K562 (cell line): ENCODE results near the gene PRKAR2B. TPM values are rescaled to one million over a fixed set of nuclear protein-coding genes. Genes with fewer than 3 reads are reported as not detected.
A peak's percentile ranks its signal among the peaks of the same experiment; 100 is the strongest.

ENCODE experiments used
- HLTF ChIP-seq: fragments of 450-650 bp; IDR thresholded peaks from 2 replicates; pipeline ENCODE4 v1.6.1; 2016
- NR1H2 ChIP-seq: sonication (generic); formaldehyde crosslinking; IDR thresholded peaks from 2 replicates; pipeline ENCODE4 v1.4.0; 2020; ENCODE audit warnings: mild to moderate bottlenecking, missing genetic modification reagents
- SAP30 ChIP-seq: fragments of 200-600 bp; sonication (generic); IDR thresholded peaks from 2 replicates; pipeline ENCODE4 v1.6.1; 2012; ENCODE audit warnings: borderline replicate concordance, low read depth, mild to moderate bottlenecking, moderate library complexity, low read length, control low read depth, inconsistent platforms; ENCODE audit not compliant: insufficient read depth, poor library complexity, severe bottlenecking
- SRSF9 ChIP-seq: fragments of 200-400 bp; formaldehyde crosslinking; IDR thresholded peaks from 2 replicates; pipeline ENCODE4 v1.6.1; 2017; ENCODE audit warnings: low read depth, low read length, borderline replicate concordance
- TARDBP ChIP-seq: fragments of 450-650 bp; IDR thresholded peaks from 2 replicates; pipeline ENCODE4 v1.6.1; 2016
- THRAP3 ChIP-seq: fragments of 450-650 bp; IDR thresholded peaks from 2 replicates; pipeline ENCODE4 v1.6.1; 2016; ENCODE audit warnings: mild to moderate bottlenecking, inconsistent platforms, borderline replicate concordance
- ZFX ChIP-seq: sonication (generic); formaldehyde crosslinking; IDR thresholded peaks from 2 replicates; pipeline ENCODE4 v1.8.0; 2022; ENCODE audit warnings: mild to moderate bottlenecking, missing genetic modification reagents, moderate library complexity
- ZNF24 ChIP-seq: fragments of 450-650 bp; IDR thresholded peaks from 2 replicates; pipeline ENCODE4 v1.6.1; 2016
- polyA plus RNA-seq, 8 experiments: library from polyadenylated mRNA; depleted of rRNA in 4 of 8; stranded (reverse) in 5 of 8; unstranded in 3 of 8; fragments of >200 nt; fragmentation: Nextera tagmentation in 2 of 8; fragmentation: Illumina TruSeq in 1 of 8; extraction: Ambion mirVana in 2 of 8; extraction: Trizol in 1 of 8; gene quantifications; 2 replicates each; pipeline versions ENCODE4 v1.2.1 to v1.2.3, GENCODE V29; 2011 to 2014; ENCODE audit warnings: inconsistent platforms in 1 of 8, missing spikeins in 1 of 8
- total RNA-seq, 7 experiments: library from RNA; depleted of rRNA in 6 of 7; stranded (reverse); fragments of >200 nt in 6 of 7; fragmentation: Illumina TruSeq in 2 of 7; extraction: Trizol in 2 of 7; gene quantifications; 2 replicates each; pipeline versions ENCODE4 v1.2.1 to v1.2.3, GENCODE V29; 2011 to 2021; ENCODE audit warnings: low replicate concordance in 1 of 7
- TF ChIP-seq, protein P1 (sequence below): sonication (generic); formaldehyde crosslinking; IDR thresholded peaks from 2 replicates; pipeline ENCODE4 v1.8.0; 2023; ENCODE audit warnings: mild to moderate bottlenecking, missing genetic modification reagents
- TF ChIP-seq, protein P2 (sequence below): fragments of 250-450 bp; sonication (Bioruptor Pico); IDR thresholded peaks from 2 replicates; pipeline ENCODE4 v1.5.0; 2022; ENCODE audit warnings: mild to moderate bottlenecking
- TF ChIP-seq, protein P3 (sequence below), 2 experiments: fragments of 450-650 bp in 1 of 2; sonication (generic) in 1 of 2; formaldehyde crosslinking in 1 of 2; IDR thresholded peaks; 2 replicates each; pipeline versions ENCODE4 v1.7.1 to v1.9.0; 2016 to 2022; ENCODE audit warnings: inconsistent platforms in 1 of 2, mild to moderate bottlenecking in 1 of 2, missing genetic modification reagents in 1 of 2
- TF ChIP-seq, protein P4 (sequence below): fragments of 450-650 bp; IDR thresholded peaks from 2 replicates; pipeline ENCODE4 v1.6.1; 2016; ENCODE audit warnings: antibody characterized with exemption

The PRKAR2B gene
- total and polyA plus RNA-seq, 9 of the 15 experiments (the other 6 are each of a cell fraction or from before 2014, with no cell fraction given) = 59.0 to 173 (median 129) TPM

DNA sequence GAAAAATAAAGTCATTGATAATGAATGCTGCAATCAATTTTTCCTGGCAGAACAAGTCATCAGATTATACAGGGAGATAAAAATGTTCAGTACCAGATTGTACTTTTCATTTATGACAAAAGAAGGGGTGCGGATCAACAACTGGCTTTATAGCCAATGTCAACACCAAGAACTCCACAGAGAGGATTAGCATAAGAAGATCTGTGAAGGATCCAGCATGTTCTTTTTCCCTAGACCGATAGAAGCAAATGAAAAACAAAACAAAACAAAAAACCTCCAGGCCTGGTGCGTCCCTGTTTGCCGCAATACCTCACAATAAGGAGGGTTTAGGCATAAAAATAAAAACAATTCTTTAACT is 34.7 kb upstream of the PRKAR2B start (continued):
- TF ChIP-seq ZFX (CRISPR knock-in tag) (no peak; the same call in 1 of the 2 replicates), THRAP3 (peak; percentile 12; the same call in 1 of the 2 replicates), SAP30 (no peak), SRSF9 (no peak), ZNF24 (0 out of 2 replicates have a peak, but pooled peaks have one; percentile 5), HLTF (0 out of 2 replicates have a peak, but pooled peaks have one; percentile 7), NR1H2 (CRISPR knock-in tag) (no peak), TARDBP (no peak)
- TF ChIP-seq, protein P1, sequence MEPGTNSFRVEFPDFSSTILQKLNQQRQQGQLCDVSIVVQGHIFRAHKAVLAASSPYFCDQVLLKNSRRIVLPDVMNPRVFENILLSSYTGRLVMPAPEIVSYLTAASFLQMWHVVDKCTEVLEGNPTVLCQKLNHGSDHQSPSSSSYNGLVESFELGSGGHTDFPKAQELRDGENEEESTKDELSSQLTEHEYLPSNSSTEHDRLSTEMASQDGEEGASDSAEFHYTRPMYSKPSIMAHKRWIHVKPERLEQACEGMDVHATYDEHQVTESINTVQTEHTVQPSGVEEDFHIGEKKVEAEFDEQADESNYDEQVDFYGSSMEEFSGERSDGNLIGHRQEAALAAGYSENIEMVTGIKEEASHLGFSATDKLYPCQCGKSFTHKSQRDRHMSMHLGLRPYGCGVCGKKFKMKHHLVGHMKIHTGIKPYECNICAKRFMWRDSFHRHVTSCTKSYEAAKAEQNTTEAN (CRISPR knock-in tag) = no peak
- TF ChIP-seq, protein P2, sequence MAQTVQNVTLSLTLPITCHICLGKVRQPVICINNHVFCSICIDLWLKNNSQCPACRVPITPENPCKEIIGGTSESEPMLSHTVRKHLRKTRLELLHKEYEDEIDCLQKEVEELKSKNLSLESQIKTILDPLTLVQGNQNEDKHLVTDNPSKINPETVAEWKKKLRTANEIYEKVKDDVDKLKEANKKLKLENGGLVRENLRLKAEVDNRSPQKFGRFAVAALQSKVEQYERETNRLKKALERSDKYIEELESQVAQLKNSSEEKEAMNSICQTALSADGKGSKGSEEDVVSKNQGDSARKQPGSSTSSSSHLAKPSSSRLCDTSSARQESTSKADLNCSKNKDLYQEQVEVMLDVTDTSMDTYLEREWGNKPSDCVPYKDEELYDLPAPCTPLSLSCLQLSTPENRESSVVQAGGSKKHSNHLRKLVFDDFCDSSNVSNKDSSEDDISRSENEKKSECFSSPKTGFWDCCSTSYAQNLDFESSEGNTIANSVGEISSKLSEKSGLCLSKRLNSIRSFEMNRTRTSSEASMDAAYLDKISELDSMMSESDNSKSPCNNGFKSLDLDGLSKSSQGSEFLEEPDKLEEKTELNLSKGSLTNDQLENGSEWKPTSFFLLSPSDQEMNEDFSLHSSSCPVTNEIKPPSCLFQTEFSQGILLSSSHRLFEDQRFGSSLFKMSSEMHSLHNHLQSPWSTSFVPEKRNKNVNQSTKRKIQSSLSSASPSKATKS (CRISPR knock-in tag) = 0 out of 2 replicates have a peak, but pooled peaks have one; percentile 65
- TF ChIP-seq, protein P3, sequence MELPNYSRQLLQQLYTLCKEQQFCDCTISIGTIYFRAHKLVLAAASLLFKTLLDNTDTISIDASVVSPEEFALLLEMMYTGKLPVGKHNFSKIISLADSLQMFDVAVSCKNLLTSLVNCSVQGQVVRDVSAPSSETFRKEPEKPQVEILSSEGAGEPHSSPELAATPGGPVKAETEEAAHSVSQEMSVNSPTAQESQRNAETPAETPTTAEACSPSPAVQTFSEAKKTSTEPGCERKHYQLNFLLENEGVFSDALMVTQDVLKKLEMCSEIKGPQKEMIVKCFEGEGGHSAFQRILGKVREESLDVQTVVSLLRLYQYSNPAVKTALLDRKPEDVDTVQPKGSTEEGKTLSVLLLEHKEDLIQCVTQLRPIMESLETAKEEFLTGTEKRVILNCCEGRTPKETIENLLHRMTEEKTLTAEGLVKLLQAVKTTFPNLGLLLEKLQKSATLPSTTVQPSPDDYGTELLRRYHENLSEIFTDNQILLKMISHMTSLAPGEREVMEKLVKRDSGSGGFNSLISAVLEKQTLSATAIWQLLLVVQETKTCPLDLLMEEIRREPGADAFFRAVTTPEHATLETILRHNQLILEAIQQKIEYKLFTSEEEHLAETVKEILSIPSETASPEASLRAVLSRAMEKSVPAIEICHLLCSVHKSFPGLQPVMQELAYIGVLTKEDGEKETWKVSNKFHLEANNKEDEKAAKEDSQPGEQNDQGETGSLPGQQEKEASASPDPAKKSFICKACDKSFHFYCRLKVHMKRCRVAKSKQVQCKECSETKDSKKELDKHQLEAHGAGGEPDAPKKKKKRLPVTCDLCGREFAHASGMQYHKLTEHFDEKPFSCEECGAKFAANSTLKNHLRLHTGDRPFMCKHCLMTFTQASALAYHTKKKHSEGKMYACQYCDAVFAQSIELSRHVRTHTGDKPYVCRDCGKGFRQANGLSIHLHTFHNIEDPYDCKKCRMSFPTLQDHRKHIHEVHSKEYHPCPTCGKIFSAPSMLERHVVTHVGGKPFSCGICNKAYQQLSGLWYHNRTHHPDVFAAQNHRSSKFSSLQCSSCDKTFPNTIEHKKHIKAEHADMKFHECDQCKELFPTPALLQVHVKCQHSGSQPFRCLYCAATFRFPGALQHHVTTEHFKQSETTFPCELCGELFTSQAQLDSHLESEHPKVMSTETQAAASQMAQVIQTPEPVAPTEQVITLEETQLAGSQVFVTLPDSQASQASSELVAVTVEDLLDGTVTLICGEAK (IDR thresholded peaks at IDR 0.05) = peak; percentile 34; the same call in 1 of the 2 replicates
- TF ChIP-seq, protein P3 (CRISPR knock-in tag; IDR thresholded peaks at IDR 0.05) = no peak
- TF ChIP-seq, protein P4, sequence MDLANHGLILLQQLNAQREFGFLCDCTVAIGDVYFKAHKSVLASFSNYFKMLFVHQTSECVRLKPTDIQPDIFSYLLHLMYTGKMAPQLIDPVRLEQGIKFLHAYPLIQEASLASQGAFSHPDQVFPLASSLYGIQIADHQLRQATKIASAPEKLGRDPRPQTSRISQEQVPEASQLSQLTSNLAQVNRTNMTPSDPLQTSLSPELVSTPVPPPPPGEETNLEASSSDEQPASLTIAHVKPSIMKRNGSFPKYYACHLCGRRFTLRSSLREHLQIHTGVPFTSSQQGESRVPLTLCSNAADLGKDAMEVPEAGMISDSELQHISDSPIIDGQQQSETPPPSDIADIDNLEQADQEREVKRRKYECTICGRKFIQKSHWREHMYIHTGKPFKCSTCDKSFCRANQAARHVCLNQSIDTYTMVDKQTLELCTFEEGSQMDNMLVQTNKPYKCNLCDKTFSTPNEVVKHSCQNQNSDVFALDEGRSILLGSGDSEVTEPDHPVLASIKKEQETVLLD = 0 out of 2 replicates have a peak, but pooled peaks have one; percentile 29
